D341Med (cell line): ENCODE data around the gene KCND3.

ENCODE experiments used
- DNase-seq: peaks from one replicate; pipeline ENCODE4 v3.0.0; 2012; ENCODE audit warnings: low spot score

KCND3 gene

GRCh38 chr1:111725192-111725591, 264.3 kb downstream of the KCND3 start:
- peak; percentile 58 for DNase-seq

GRCh38 chr1:111723871-111724270, 265.6 kb downstream of the KCND3 start:
- no peak for DNase-seq

GRCh38 chr1:111723091-111723806, 266.2 kb downstream of the KCND3 start:
- no peak for DNase-seq

DNA sequence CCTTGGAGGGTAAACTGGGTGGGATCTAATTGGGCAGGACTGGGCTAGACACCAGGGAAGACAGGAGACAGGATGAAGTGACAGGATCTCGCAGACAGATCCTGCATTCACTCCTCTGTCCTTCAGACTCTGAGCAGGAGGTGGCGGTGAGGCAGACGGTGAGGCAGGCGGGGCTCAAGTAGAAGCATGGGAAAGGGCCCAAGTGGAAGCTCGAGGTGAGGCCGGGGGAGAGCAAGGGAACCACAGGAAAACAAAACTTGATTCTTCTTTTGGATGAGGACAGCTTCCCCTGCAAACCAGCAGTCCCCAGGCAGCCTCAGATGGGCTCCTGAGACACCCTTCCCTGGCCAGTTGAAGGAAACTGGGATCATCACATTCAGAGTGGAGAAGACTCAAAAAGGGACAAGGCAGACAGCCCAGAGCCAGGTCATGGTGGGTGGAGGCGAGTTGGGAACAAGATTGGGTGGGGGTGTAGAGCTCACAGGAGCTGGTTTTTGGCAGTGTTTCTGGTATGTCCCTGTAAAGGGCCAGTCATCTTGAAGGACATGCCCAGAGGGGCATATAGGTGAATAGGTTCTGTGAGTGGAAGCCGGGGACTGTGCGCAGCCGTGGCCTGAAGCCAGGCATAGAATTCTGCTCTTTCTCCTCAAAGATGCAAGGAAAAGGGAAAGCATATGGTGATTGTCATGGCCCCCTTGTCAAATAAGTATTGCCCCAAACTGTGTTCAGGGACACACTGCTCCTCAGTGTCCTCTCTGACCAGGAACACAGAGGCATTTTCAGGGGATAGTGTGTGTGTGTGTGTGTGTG, 268.3 kb downstream of the KCND3 start:
- DNase-seq, result no peak
